ENCODE data around the gene TRAF1. TPM values are rescaled to one million over a fixed set of nuclear protein-coding genes. Genes with fewer than 3 reads are reported as not detected.
A peak's percentile ranks its signal among the peaks of the same experiment; 100 is the strongest.

Gene TRAF1
- total RNA-seq, 4 donors from 2014 or later = 12.3 to 21.0 (median 19.8) TPM

DNA sequence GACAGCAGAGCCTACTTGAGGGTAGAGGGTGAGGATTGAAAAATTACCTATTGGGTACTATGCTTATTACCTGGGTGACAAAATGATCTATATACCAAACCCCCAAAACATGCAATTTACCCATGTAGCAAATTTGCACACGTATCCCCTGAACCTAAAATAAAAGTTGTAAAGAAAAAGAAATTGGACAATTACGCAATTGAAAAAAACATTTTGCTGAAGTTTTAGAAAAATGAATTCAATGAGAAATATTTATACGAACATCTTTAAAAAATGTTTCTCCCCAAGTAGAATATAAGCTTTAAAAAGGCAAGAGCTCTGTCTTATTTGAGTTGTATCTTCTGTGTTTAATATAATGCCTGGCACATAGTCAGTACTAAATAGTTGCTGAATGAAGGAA, 30.3 kb upstream of the TRAF1 start:
- Histone ChIP-seq H3K4me1 (peaks cover 0 to 5% (median 0%) of the 10 kb centered on the region in 4 donors), H3K27ac (no peak overlapping the region), H3K36me3 (peaks cover 0 to 57% (median 0%) of the 10 kb centered on the region in 3 donors), H3K27me3 (no peaks in the 10 kb centered on the region), H3K9me3 (no peaks in the 10 kb centered on the region), H3K4me3 (no peak overlapping the region)
- TF ChIP-seq EP300 (IDR thresholded peaks at IDR 0.05) = no peak
- TF ChIP-seq CTCF (IDR thresholded peaks at IDR 0.05) = no peak
- no peak for TF ChIP-seq POLR2A (IDR thresholded peaks at IDR 0.05)
- DNase-seq (ENCODE audit: low spot score in 2 of 2) = no peak
- WGBS, 2 donors = 93 to 94% methylated on average over 3 of the region's 3 CpGs

DNA sequence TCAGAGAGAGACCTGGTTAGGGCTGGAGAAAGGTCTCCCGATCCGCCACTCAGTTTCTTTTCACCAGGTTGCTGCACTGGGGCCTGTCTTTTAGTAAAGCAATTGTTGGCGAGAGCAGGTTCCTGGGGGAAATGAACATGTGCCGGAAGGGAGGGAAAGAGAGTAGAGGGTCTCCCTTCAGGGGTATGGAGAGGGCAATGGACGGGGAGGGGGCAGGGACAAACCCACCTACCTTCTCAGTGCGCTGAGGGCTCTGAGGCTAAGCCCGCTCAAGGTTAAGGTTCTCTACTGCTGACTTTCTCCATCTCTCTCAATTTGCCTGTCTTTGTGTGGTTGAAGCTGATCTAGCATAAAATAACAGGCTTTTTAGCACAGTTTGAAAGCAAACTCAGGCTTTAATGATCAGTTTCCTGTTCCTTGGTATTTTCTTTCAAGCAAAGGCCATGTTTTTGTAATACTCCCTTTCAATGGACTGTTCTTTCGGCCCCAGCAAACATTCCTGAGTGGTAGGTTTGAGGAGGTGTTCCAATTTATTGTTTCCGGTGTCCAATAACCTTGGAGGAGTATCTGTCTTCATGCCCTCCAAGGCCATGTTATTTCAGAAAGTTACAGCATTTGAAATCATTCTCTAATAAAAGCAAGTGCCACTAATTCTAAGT, 25.5 kb upstream of the TRAF1 start:
- TF ChIP-seq EP300 (IDR thresholded peaks at IDR 0.05) (no peak), CTCF (IDR thresholded peaks at IDR 0.05) (no peak), POLR2A (IDR thresholded peaks at IDR 0.05) (no peak)
- 83 to 85% methylated on average over 9 of the region's 9 CpGs for WGBS, 2 donors
- peak overlapping the region in 2 of 4 donors; percentile 8 to 71 for H3K27ac ChIP-seq
- no peaks in the 10 kb centered on the region for H3K27me3 ChIP-seq
- no peaks in the 10 kb centered on the region for H3K9me3 ChIP-seq
- DNase-seq (ENCODE audit: low spot score in 2 of 2) = no peak
- H3K4me1 ChIP-seq = peaks cover 0 to 19% (median 2%) of the 10 kb centered on the region in 4 donors
- no peak overlapping the region for H3K4me3 ChIP-seq
- H3K36me3 ChIP-seq = peaks cover 0 to 17% (median 0%) of the 10 kb centered on the region in 3 donors

- WGBS, 2 donors = 56 to 66% methylated on average over 8 of the region's 8 CpGs
- peak in 1 of 2 donors; percentile 18 for TF ChIP-seq EP300 (IDR thresholded peaks at IDR 0.05)
- no peak for TF ChIP-seq CTCF (IDR thresholded peaks at IDR 0.05)
These were observed 24.1 kb upstream of the TRAF1 start for GRCh38 chr9:120950421-120951388.

DNA sequence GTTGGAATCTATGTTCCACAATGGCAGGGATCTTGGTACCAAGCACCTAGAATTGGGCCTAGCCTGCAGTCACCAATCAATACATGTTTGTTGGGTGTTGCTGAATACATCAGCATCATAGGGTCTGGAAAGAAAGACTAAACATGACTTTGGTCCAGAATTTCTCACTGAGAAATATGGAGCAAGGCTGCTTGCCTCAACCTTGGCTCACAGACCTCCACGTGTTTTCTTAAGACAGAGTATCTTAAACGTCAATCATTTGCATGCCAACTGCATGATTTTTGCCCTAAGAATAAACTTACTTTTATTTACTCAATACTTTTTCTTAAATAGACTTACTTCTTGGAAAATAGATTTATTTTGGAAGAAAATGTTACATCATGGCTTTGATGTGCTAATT, 22.7 kb upstream of the TRAF1 start:
- TF ChIP-seq CTCF (IDR thresholded peaks at IDR 0.05) = no peak
- TF ChIP-seq POLR2A (IDR thresholded peaks at IDR 0.05) = no peak
- TF ChIP-seq EP300 (IDR thresholded peaks at IDR 0.05) = no peak
- no peak overlapping the region for H3K27ac ChIP-seq
- no peaks in the 10 kb centered on the region for H3K27me3 ChIP-seq
- no peaks in the 10 kb centered on the region for H3K9me3 ChIP-seq
- DNase-seq (ENCODE audit: low spot score in 2 of 2) = no peak
- H3K4me1 ChIP-seq = peaks cover 0 to 30% (median 2%) of the 10 kb centered on the region in 4 donors
- H3K4me3 ChIP-seq = no peak overlapping the region
- WGBS, 2 donors = 78 to 86% methylated on average over 2 of the region's 2 CpGs
- H3K36me3 ChIP-seq = peaks cover 0 to 16% (median 0%) of the 10 kb centered on the region in 3 donors

More at GRCh38 chr9:120950421-120951388, 24.1 kb upstream of the TRAF1 start:
- Histone ChIP-seq H3K4me1 (peaks cover 0 to 28% (median 2%) of the 10 kb centered on the region in 4 donors), H3K36me3 (peaks cover 0 to 17% (median 0%) of the 10 kb centered on the region in 3 donors), H3K4me3 (no peak overlapping the region), H3K27ac (peak overlapping the region in 3 of 4 donors; percentile 8 to 71 (median 20)), H3K27me3 (no peaks in the 10 kb centered on the region), H3K9me3 (no peaks in the 10 kb centered on the region)
- no peak for DNase-seq (ENCODE audit: low spot score in 2 of 2)

All from tibial nerve (tissue), 4 donors.